Common myeloid progenitor, CD34-positive (primary cell): Measurements from ENCODE around the gene ZNF524.

ENCODE experiments used
- CTCF ChIA-PET: fragments of 350-600 bp; sonication (Branson Sonifier 250); formaldehyde crosslinking; loops from one replicate; lab custom pipeline; 2021; ENCODE audit warnings: antibody characterized with exemption; lab: Charles Lee
- POLR2A ChIA-PET: fragments of 350-600 bp; sonication (Branson Sonifier 250); formaldehyde crosslinking; loops from one replicate; lab custom pipeline; 2021; ENCODE audit warnings: antibody characterized with exemption; lab: Charles Lee
- DNase-seq, 3 donors: peaks; one replicate each; pipeline versions ENCODE4 v3.0.0 to v3.0.0-alpha.2; 2013
- H3K27ac ChIP-seq, 2 experiments: 1 replicate in 1 of 2; 2 replicates in 1 of 2; pipeline ENCODE4 v1.7.0; 2013; ENCODE audit warnings: inconsistent platforms in 2 of 2, low read length in 2 of 2, mild to moderate bottlenecking in 2 of 2, low read depth in 1 of 2, moderate library complexity in 1 of 2; ENCODE audit not compliant: severe bottlenecking in 2 of 2, insufficient read depth in 1 of 2, poor library complexity in 1 of 2
- H3K27me3 ChIP-seq, 5 experiments: replicated peaks in 2 of 5; 1 replicate in 3 of 5; 2 replicates in 2 of 5; pipeline versions ENCODE4 v1.6.1 to v1.7.0; 2013; ENCODE audit warnings: low read length in 4 of 5, mild to moderate bottlenecking in 2 of 5, moderate library complexity in 2 of 5, inconsistent platforms in 1 of 5; ENCODE audit not compliant: insufficient read depth in 5 of 5, control insufficient read depth in 4 of 5
- H3K36me3 ChIP-seq, 4 experiments: 1 replicate in 2 of 4; 2 replicates in 2 of 4; pipeline versions ENCODE4 v1.6.1 to v1.7.0; 2013; ENCODE audit warnings: low read length in 3 of 4, control low read depth in 1 of 4, mild to moderate bottlenecking in 1 of 4; ENCODE audit not compliant: control insufficient read depth in 4 of 4, insufficient read depth in 4 of 4
- H3K4me1 ChIP-seq, 4 experiments: 1 replicate in 3 of 4; 2 replicates in 1 of 4; pipeline versions ENCODE4 v1.6.1 to v1.7.1; 2013; ENCODE audit warnings: low read length in 3 of 4, mild to moderate bottlenecking in 3 of 4, control low read depth in 1 of 4, inconsistent platforms in 1 of 4, moderate library complexity in 1 of 4; ENCODE audit not compliant: control insufficient read depth in 4 of 4, insufficient read depth in 4 of 4; ENCODE audit errors: control extremely low read depth in 1 of 4
- H3K4me3 ChIP-seq, 7 experiments: 1 replicate in 4 of 7; 2 replicates in 3 of 7; pipeline versions ENCODE4 v1.5.1 to v1.7.0; 2013; ENCODE audit warnings: mild to moderate bottlenecking in 7 of 7, low read length in 6 of 7, moderate library complexity in 6 of 7, inconsistent platforms in 2 of 7, low read depth in 2 of 7, control low read depth in 1 of 7; ENCODE audit not compliant: insufficient read depth in 4 of 7, control insufficient read depth in 1 of 7; ENCODE audit errors: extremely low read depth in 1 of 7
- H3K9me3 ChIP-seq, 5 experiments: 1 replicate in 4 of 5; 2 replicates in 1 of 5; pipeline versions ENCODE4 v1.6.1 to v1.7.1; 2013; ENCODE audit warnings: low read length in 4 of 5, mild to moderate bottlenecking in 2 of 5, inconsistent platforms in 1 of 5, low read depth in 1 of 5, moderate library complexity in 1 of 5; ENCODE audit not compliant: control insufficient read depth in 4 of 5, insufficient read depth in 2 of 5; ENCODE audit errors: control extremely low read depth in 1 of 5
- WGBS: methylation state at CpG from one replicate; pipeline ENCODE4 v1.1.5; 2013; ENCODE audit not compliant: insufficient coverage; 5-methylcytosine and 5-hydroxymethylcytosine counted together

The ZNF524 gene

GRCh38 chr19:55622242-55622969 lies 22.3 kb downstream of the ZNF524 start:
- ChIA-PET POLR2A (no interaction called here), CTCF (interaction anchor here (7.5 kb wide), 1 partner anchor 13 kb away, joined by 53 read pairs; no protein-coding TSS in a partner anchor)
- H3K36me3 ChIP-seq: peaks cover 0 to 15% (median 10%) of the 10 kb centered on the region in 4 experiments
- no peak overlapping the region for H3K27ac ChIP-seq
- H3K4me3 ChIP-seq: no peak overlapping the region
- 98% methylated on average over 35 of the region's 40 CpGs for WGBS
- H3K9me3 ChIP-seq: no peaks in the 10 kb centered on the region
- H3K27me3 ChIP-seq: no peaks in the 10 kb centered on the region
- DNase-seq: no peak
- H3K4me1 ChIP-seq: peaks cover 4 to 29% (median 21%) of the 10 kb centered on the region in 4 experiments

- Histone ChIP-seq H3K9me3 (no peaks in the 10 kb centered on the region), H3K4me3 (no peak overlapping the region), H3K27ac (no peak overlapping the region), H3K27me3 (no peaks in the 10 kb centered on the region), H3K36me3 (peaks cover 0 to 11% (median 5%) of the 10 kb centered on the region in 4 experiments), H3K4me1 (peaks cover 4 to 29% (median 21%) of the 10 kb centered on the region in 4 experiments)
- POLR2A ChIA-PET: no interaction called here
- no peak for DNase-seq
- 97% methylated on average over 6 of the region's 7 CpGs for WGBS
- CTCF ChIA-PET: interaction anchor here (2.2 to 7.5 kb wide), 2 partner anchors 13 to 17 kb away, joined by 13 to 53 read pairs; partner anchors contain the start of gene ZNF865
Measured at GRCh38 chr19:55623130-55623529, 23.0 kb downstream of the ZNF524 start.

- no peak for DNase-seq
- Histone ChIP-seq H3K36me3 (peaks cover 0 to 11% (median 5%) of the 10 kb centered on the region in 4 experiments), H3K4me3 (peak overlapping the region in 3 of 7 experiments; percentile 36 to 62 (median 47)), H3K4me1 (peaks cover 4 to 29% (median 21%) of the 10 kb centered on the region in 4 experiments), H3K9me3 (no peaks in the 10 kb centered on the region), H3K27me3 (no peaks in the 10 kb centered on the region), H3K27ac (no peak overlapping the region)
- 84% methylated on average over 5 of the region's 7 CpGs for WGBS
- POLR2A ChIA-PET: no interaction called here
- CTCF ChIA-PET: interaction anchor here (2.2 to 7.5 kb wide), 2 partner anchors 12 to 17 kb away, joined by 13 to 53 read pairs; partner anchors contain the start of gene ZNF865
Measured at GRCh38 chr19:55623561-55623960, 23.5 kb downstream of the ZNF524 start.

GRCh38 chr19:55624109-55625003 lies 24.3 kb downstream of the ZNF524 start, which contains the start of gene ZNF784:
TSS of gene ZNF784 (minus strand) at chr19:55624566. CDS start at chr19:55624561, 5 bp downstream.
- DNase-seq: peak; percentile 91 to 94 (median 93)
- Histone ChIP-seq H3K4me3 (peak within 1 kb of the TSS; percentile 46 to 88 (median 72)), H3K36me3 (peaks cover 0 to 11% (median 4%) of the 10 kb centered on the region in 4 experiments), H3K9me3 (no peaks in the 10 kb centered on the region), H3K27me3 (no peaks in the 10 kb centered on the region), H3K4me1 (peaks cover 2 to 29% (median 21%) of the 10 kb centered on the region in 4 experiments), H3K27ac (peak within 1 kb of the TSS; percentile 77 to 92)
- CTCF ChIA-PET: interaction anchor here (0.6 to 7.5 kb wide), 5 partner anchors 11 to 47 kb away, joined by 3 to 53 read pairs (median 3); partner anchors contain the start of gene ZNF865
- WGBS: under 1% methylated on average over 28 of the region's 56 CpGs
- POLR2A ChIA-PET: interaction anchor here (0.6 to 0.7 kb wide), 2 partner anchors 25 to 58 kb away, joined by 4 to 5 read pairs; partner anchors contain the start of gene FIZ1

GRCh38 chr19:55625004-55625326 lies 24.9 kb downstream of the ZNF524 start:
- Histone ChIP-seq H3K9me3 (no peaks in the 10 kb centered on the region), H3K27ac (peak overlapping the region in 1 of 2 experiments; percentile 92), H3K36me3 (peaks cover 0 to 11% (median 4%) of the 10 kb centered on the region in 4 experiments), H3K27me3 (no peaks in the 10 kb centered on the region), H3K4me3 (peak overlapping the region; percentile 20 to 88 (median 72)), H3K4me1 (peaks cover 0 to 27% (median 20%) of the 10 kb centered on the region in 4 experiments)
- no peak for DNase-seq
- ChIA-PET CTCF (interaction anchor here (0.7 to 7.5 kb wide), 7 partner anchors 11 to 373 kb away, joined by 3 to 53 read pairs (median 5); partner anchors contain the start of gene ZNF865), POLR2A (interaction anchor here (0.6 kb wide), 2 partner anchors 59 to 118 kb away, joined by 3 to 4 read pairs; no protein-coding TSS in a partner anchor)
- WGBS: 42% methylated on average over 9 of the region's 11 CpGs

GRCh38 chr19:55626350-55626749 lies 26.3 kb downstream of the ZNF524 start:
- H3K4me1 ChIP-seq: peaks cover 0 to 13% (median 6%) of the 10 kb centered on the region in 4 experiments
- 99% methylated on average over 11 of the region's 11 CpGs for WGBS
- peaks cover 0 to 6% (median under 1%) of the 10 kb centered on the region in 4 experiments for H3K36me3 ChIP-seq
- H3K9me3 ChIP-seq: no peaks in the 10 kb centered on the region
- no peaks in the 10 kb centered on the region for H3K27me3 ChIP-seq
- CTCF ChIA-PET: interaction anchor here (0.7 to 7.5 kb wide), 10 partner anchors 8 to 486 kb away, joined by 3 to 53 read pairs (median 6); partner anchors contain the start of gene ZNF865
- H3K4me3 ChIP-seq: no peak overlapping the region
- POLR2A ChIA-PET: interaction anchor here (0.7 kb wide), 2 partner anchors 14 to 42 kb away, joined by 3 read pairs; no protein-coding TSS in a partner anchor
- no peak for DNase-seq
- no peak overlapping the region for H3K27ac ChIP-seq
